ENCODE data around the gene CACNA2D1. TPM values are rescaled to one million over a fixed set of nuclear protein-coding genes. Genes with fewer than 3 reads are reported as not detected.

CACNA2D1 gene
- total RNA-seq, 1 experiment from 2014 or later = 0.27 TPM

DNA sequence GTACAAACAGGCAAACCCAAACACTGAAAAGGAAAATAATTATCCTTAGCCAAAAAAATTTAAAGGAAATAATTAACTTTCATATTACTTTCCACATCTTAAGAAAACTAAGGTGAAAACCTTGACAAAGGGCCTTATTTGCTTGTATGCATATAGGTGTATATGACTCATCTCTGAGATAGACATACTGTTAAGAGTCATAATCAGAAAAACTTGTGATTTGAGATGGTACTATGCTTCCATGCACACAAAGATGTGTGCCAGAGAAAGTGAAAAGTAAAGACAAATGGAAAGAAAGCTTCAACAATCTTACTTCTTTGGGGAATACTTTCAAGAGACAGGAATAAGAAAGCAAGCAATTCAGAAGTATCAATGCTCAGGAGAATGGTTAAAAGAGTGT lies 3.3 kb upstream of the CACNA2D1 start:
- ATAC-seq (no peak), DNase-seq (ENCODE audit: low read depth, low spot score) (no peak)
- no peaks in the 10 kb centered on the region for H3K4me1 ChIP-seq (ENCODE audit: control insufficient read depth in 1 of 2, insufficient read depth in 2 of 2, low read length in 2 of 2)
- H3K4me2 ChIP-seq (ENCODE audit: low read length) = no peak overlapping the region
- ChIA-PET POLR2A (no interaction called here), CTCF (no interaction called here), RAD21 (ENCODE audit: low non-redundant PET in 1 of 2, low total read pairs in 2 of 2, uncharacterized antibody in 2 of 2, unreplicated experiment in 2 of 2) (no interaction called here)
- no peak overlapping the region for H3K27ac ChIP-seq (ENCODE audit: low read depth, low read length)
- intact Hi-C loops (cut with micrococcal nuclease) = no loop called here
- no peak overlapping the region for H3K4me3 ChIP-seq (replicated peaks in 1 of 2; ENCODE audit: low read depth in 1 of 2, low read length in 2 of 2)
- no peaks in the 10 kb centered on the region for H3K79me2 ChIP-seq (ENCODE audit: insufficient read depth, low read length)
- H3K9ac ChIP-seq (ENCODE audit: low read length) = no peak overlapping the region
- no peak for TF ChIP-seq POLR2AphosphoS5 (IDR thresholded peaks at IDR 0.05; ENCODE audit: low read depth, low read length)
- TF ChIP-seq, protein P1, sequence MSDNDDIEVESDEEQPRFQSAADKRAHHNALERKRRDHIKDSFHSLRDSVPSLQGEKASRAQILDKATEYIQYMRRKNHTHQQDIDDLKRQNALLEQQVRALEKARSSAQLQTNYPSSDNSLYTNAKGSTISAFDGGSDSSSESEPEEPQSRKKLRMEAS (IDR thresholded peaks at IDR 0.05) = no peak
- no peak for TF ChIP-seq ELF1 (IDR thresholded peaks at IDR 0.05; ENCODE audit: borderline replicate concordance, low read depth)
- no peak for TF ChIP-seq CEBPB (IDR thresholded peaks at IDR 0.05; ENCODE audit: low read depth)
- TF ChIP-seq CBX3 (IDR thresholded peaks at IDR 0.05; ENCODE audit: low read depth) = no peak
- TF ChIP-seq EGR1 (IDR thresholded peaks at IDR 0.05; ENCODE audit: low read depth) = no peak
- no peak for TF ChIP-seq ZFX (IDR thresholded peaks at IDR 0.05)
- TF ChIP-seq, protein P2, sequence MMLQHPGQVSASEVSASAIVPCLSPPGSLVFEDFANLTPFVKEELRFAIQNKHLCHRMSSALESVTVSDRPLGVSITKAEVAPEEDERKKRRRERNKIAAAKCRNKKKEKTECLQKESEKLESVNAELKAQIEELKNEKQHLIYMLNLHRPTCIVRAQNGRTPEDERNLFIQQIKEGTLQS (IDR thresholded peaks at IDR 0.05) = no peak
- TF ChIP-seq SP1 (IDR thresholded peaks at IDR 0.05; ENCODE audit: low read depth) = no peak
- no peak for TF ChIP-seq YY1 (IDR thresholded peaks at IDR 0.05; ENCODE audit: extremely low read depth, insufficient replicate concordance, low read depth, low read length)
- TF ChIP-seq, protein P3, sequence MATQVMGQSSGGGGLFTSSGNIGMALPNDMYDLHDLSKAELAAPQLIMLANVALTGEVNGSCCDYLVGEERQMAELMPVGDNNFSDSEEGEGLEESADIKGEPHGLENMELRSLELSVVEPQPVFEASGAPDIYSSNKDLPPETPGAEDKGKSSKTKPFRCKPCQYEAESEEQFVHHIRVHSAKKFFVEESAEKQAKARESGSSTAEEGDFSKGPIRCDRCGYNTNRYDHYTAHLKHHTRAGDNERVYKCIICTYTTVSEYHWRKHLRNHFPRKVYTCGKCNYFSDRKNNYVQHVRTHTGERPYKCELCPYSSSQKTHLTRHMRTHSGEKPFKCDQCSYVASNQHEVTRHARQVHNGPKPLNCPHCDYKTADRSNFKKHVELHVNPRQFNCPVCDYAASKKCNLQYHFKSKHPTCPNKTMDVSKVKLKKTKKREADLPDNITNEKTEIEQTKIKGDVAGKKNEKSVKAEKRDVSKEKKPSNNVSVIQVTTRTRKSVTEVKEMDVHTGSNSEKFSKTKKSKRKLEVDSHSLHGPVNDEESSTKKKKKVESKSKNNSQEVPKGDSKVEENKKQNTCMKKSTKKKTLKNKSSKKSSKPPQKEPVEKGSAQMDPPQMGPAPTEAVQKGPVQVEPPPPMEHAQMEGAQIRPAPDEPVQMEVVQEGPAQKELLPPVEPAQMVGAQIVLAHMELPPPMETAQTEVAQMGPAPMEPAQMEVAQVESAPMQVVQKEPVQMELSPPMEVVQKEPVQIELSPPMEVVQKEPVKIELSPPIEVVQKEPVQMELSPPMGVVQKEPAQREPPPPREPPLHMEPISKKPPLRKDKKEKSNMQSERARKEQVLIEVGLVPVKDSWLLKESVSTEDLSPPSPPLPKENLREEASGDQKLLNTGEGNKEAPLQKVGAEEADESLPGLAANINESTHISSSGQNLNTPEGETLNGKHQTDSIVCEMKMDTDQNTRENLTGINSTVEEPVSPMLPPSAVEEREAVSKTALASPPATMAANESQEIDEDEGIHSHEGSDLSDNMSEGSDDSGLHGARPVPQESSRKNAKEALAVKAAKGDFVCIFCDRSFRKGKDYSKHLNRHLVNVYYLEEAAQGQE (IDR thresholded peaks at IDR 0.05; ENCODE audit: low read depth) = no peak
- TF ChIP-seq SRF (IDR thresholded peaks at IDR 0.05; ENCODE audit: low read depth) = no peak
- TF ChIP-seq POLR2A (IDR thresholded peaks at IDR 0.05; ENCODE audit: borderline replicate concordance, extremely low read depth, insufficient read depth, insufficient read length) = no peak
- TF ChIP-seq EZH2 (IDR thresholded peaks at IDR 0.05) = no peak
- no peak for TF ChIP-seq JUND (IDR thresholded peaks at IDR 0.05)
- TF ChIP-seq CTCF (IDR thresholded peaks at IDR 0.05 in 2 of 3, conservative IDR thresholded peaks at IDR 0.05 in 1 of 3; ENCODE audit: borderline replicate concordance in 1 of 3, insufficient read depth in 1 of 3, low read depth in 2 of 3, low read length in 2 of 3) = no peak
- TF ChIP-seq ZNF274 (IDR thresholded peaks at IDR 0.05; ENCODE audit: low read depth, low read length) = no peak
- no peak for TF ChIP-seq ZBTB33 (IDR thresholded peaks at IDR 0.05; ENCODE audit: extremely low read depth, insufficient replicate concordance, low read length)
- no peak for TF ChIP-seq EZH2phosphoT487 (IDR thresholded peaks at IDR 0.05; ENCODE audit: borderline replicate concordance)
- TF ChIP-seq RAD21 (IDR thresholded peaks at IDR 0.05; ENCODE audit: low read depth) = no peak
- H3K27me3 ChIP-seq (ENCODE audit: insufficient read depth, low read length) = no peaks in the 10 kb centered on the region
- no peaks in the 10 kb centered on the region for H3K36me3 ChIP-seq (ENCODE audit: control insufficient read depth in 1 of 2, insufficient read depth in 2 of 2, low read length in 2 of 2)
- no peaks in the 10 kb centered on the region for H3K9me3 ChIP-seq (ENCODE audit: control insufficient read depth in 1 of 2, insufficient read depth in 1 of 2, low read depth in 1 of 2, low read length in 2 of 2)
- BruUV-seq (replicated peaks) = no TSS peak
- H2AFZ ChIP-seq (ENCODE audit: low read depth, low read length, poor library complexity, severe bottlenecking) = peak overlapping the region; percentile 16
- H4K20me1 ChIP-seq (ENCODE audit: insufficient read depth) = no peaks in the 10 kb centered on the region
- no peaks in the 10 kb centered on the region for H3K9me2 ChIP-seq (ENCODE audit: insufficient read depth)

Data from HCT116 (cell line).